ENCODE measurements around the gene XRN1. TPM values are rescaled to one million over a fixed set of nuclear protein-coding genes. Genes with fewer than 3 reads are reported as not detected.

The XRN1 gene, protein sequence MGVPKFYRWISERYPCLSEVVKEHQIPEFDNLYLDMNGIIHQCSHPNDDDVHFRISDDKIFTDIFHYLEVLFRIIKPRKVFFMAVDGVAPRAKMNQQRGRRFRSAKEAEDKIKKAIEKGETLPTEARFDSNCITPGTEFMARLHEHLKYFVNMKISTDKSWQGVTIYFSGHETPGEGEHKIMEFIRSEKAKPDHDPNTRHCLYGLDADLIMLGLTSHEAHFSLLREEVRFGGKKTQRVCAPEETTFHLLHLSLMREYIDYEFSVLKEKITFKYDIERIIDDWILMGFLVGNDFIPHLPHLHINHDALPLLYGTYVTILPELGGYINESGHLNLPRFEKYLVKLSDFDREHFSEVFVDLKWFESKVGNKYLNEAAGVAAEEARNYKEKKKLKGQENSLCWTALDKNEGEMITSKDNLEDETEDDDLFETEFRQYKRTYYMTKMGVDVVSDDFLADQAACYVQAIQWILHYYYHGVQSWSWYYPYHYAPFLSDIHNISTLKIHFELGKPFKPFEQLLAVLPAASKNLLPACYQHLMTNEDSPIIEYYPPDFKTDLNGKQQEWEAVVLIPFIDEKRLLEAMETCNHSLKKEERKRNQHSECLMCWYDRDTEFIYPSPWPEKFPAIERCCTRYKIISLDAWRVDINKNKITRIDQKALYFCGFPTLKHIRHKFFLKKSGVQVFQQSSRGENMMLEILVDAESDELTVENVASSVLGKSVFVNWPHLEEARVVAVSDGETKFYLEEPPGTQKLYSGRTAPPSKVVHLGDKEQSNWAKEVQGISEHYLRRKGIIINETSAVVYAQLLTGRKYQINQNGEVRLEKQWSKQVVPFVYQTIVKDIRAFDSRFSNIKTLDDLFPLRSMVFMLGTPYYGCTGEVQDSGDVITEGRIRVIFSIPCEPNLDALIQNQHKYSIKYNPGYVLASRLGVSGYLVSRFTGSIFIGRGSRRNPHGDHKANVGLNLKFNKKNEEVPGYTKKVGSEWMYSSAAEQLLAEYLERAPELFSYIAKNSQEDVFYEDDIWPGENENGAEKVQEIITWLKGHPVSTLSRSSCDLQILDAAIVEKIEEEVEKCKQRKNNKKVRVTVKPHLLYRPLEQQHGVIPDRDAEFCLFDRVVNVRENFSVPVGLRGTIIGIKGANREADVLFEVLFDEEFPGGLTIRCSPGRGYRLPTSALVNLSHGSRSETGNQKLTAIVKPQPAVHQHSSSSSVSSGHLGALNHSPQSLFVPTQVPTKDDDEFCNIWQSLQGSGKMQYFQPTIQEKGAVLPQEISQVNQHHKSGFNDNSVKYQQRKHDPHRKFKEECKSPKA (N-terminal part only)
- total RNA-seq (10 to 100 TPM; 17.2 to 27.5 (median 24.5) TPM), polyA plus RNA-seq (4.6 TPM)
- long read RNA-seq, donor 1, full-length matches to known transcripts = 1 of 8 reads
- long read RNA-seq, donor 1, partial matches to known transcripts = 2 of 8 reads
- long read RNA-seq, donor 1, other reads (novel, unspliced or antisense) = 5 of 8 reads
- long read RNA-seq, donor 2, partial matches to known transcripts = 3 of 3 reads
- long read RNA-seq, donor 2, other reads (novel, unspliced or antisense) = 0 of 3 reads
- long read RNA-seq, donor 3, partial matches to known transcripts = 32 of 41 reads
- long read RNA-seq, donor 3, other reads (novel, unspliced or antisense) = 8 of 41 reads
- long read RNA-seq, donor 4, partial matches to known transcripts = 1 of 2 reads
- long read RNA-seq, donor 4, other reads (novel, unspliced or antisense) = 1 of 2 reads

DNA sequence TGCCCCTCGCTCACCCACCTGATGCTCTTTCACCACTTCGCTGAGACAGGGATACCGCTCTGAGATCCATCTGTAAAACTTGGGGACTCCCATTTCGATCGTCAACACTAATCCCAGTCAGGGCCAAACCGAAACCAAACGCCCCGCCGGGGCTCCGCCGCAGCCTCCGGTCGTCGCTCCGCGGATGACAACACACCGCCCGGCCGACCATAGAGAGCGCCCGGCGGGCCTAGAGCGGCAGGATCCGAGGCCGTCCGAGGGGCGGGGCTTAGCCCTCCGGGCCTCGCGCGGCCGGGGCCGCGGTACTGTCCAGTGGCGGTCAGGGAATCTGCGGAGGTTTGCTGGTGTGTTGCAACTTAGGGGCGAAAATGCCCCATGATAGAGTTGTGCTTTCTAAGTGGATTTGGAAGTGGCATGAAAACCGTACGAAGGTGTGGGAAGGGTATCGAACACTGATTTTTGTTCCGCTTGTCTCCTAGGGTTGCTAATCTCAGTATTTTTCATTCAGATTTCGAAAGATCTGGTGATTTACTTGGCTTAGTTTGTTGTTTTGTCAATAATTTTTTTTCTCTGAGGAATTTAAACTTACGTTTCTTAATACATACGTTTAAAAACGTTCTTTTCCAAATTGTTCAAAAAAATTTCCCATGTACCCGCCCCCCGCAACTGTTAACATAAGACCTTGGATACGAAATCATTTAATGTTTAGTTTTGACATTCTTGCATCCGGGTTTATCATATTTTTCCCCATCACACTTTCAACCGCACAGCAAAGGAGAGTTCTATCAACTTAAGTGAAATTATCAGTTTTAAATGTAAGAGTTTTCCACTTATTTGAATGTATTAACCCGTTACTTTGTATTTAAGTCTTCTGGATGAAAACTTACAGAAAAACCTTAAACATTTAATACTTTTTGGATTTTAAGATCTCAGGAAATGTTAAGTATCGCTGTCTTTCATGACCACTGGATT is at the start of gene XRN1:
Gene XRN1, minus strand, starts transcription at position 186 of the 972 bp plus-strand sequence. Its CDS starts 93 bp downstream, at position 93.
- intact Hi-C loops (cut with DNase I) = no loop called here

DNA sequence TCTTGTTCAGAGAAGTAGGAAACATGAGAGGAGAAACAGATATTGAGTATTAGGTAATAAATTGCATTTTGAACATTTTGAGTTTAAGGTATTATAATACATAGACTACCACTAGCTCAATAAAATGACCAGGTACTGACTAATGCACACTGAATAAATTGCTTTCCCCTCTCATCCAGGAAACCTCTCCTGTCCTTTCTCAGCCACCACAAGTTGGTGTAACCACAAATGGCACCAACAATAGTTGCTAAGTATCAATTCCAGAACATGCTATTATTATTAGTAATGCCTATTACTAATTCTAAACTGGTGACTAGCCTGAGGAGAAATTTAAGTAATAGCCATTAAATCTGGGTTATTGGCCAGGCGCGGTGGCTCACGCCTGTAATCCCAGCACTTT is 47.3 kb upstream of the XRN1 start:
- no peak overlapping the region for H3K27ac ChIP-seq (ENCODE audit: low read length)
- H3K4me3 ChIP-seq (ENCODE audit: low read length) = no peak overlapping the region
- no peak for ATAC-seq
- 96% methylated on average over 3 of the region's 3 CpGs for WGBS
- no peaks in the 10 kb centered on the region for H3K9me3 ChIP-seq (ENCODE audit: control insufficient read depth, low read length)
- DNase-seq = no peak
- no peaks in the 10 kb centered on the region for H3K27me3 ChIP-seq (ENCODE audit: control insufficient read depth, insufficient read depth)
- no peaks in the 10 kb centered on the region for H3K4me1 ChIP-seq (ENCODE audit: control insufficient read depth, insufficient read depth, low read length)
- intact Hi-C loops (cut with DNase I) = no loop called here

More for the DNA sequence above, at the start of gene XRN1:
- Histone ChIP-seq H3K4me3 (ENCODE audit: low read length) (peak within 1 kb of the TSS; percentile 91), H3K27me3 (ENCODE audit: control insufficient read depth, insufficient read depth) (no peaks in the 10 kb centered on the region), H3K27ac (ENCODE audit: low read length) (peak within 1 kb of the TSS; percentile 76), H3K9me3 (ENCODE audit: control insufficient read depth, low read length) (no peaks in the 10 kb centered on the region), H3K4me1 (ENCODE audit: control insufficient read depth, insufficient read depth, low read length) (peaks cover 3% of the 10 kb centered on the region)
- 5% methylated on average over 52 of the region's 52 CpGs for WGBS
- ATAC-seq (peak; percentile 100), DNase-seq (peak; percentile 97 to 99 (median 99))

DNA sequence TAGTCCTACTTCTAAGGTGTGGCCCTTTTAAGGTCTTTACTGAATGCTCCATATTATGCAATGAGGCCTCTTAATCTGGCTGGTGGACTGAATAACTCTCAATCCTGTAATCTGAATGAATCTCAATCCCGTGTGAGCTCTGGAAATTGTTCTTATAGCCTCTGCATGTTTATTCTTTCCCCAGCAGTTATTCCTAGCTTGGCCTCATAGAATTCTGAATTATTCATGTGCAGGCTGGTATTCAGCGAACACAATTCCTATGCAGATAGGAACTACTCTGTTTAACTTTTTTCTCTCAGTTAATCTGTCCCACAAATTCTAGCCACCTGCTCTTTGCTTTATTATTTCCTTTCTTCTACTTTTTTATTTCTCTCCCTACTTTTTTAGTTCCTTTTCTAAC is 44.3 kb upstream of the XRN1 start:
- no peak overlapping the region for H3K4me3 ChIP-seq (ENCODE audit: low read length)
- no peaks in the 10 kb centered on the region for H3K9me3 ChIP-seq (ENCODE audit: control insufficient read depth, low read length)
- H3K4me1 ChIP-seq (ENCODE audit: control insufficient read depth, insufficient read depth, low read length) = no peaks in the 10 kb centered on the region
- 96% methylated on average over 2 of the region's 2 CpGs for WGBS
- intact Hi-C loops (cut with DNase I) = no loop called here
- no peak for DNase-seq
- H3K27me3 ChIP-seq (ENCODE audit: control insufficient read depth, insufficient read depth) = no peaks in the 10 kb centered on the region
- ATAC-seq = no peak
- no peak overlapping the region for H3K27ac ChIP-seq (ENCODE audit: low read length)

DNA sequence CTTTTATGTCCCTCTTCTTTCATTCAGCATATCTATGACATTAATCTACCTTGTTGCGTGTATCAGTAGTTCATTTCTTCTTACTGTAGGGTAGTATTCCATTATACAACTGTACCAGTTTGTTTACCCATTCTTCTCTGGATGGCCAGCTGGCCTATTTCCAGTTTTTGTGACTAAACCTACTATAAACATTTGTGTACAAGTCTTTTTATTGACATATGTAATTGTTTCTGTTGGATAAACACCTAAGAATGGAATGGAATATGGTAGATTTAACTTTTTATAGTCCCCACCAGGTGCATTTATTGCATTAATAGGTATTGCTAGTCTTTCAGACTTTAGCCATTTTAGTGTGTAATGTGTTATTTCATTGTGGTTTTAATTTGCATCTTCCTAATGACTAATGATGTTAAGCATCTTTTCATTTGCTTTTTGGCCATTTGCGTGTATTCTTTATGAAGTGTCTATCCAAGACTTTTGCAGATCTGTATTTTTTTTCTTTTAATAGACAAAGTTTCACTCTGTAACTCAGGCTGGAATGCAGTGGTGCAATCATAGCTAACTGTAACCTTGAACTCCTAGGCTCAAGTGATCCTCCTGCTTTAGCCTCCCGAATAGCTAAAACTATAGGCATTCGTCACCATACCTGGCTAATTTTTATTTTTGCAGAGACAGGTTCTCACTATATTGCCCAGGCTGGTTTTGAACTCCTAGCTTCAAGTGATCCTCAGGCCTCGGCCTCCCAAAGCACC is 41.9 kb upstream of the XRN1 start:
- no peaks in the 10 kb centered on the region for H3K9me3 ChIP-seq (ENCODE audit: control insufficient read depth, low read length)
- DNase-seq = no peak
- H3K4me3 ChIP-seq (ENCODE audit: low read length) = no peak overlapping the region
- H3K27ac ChIP-seq (ENCODE audit: low read length) = no peak overlapping the region
- no peaks in the 10 kb centered on the region for H3K4me1 ChIP-seq (ENCODE audit: control insufficient read depth, insufficient read depth, low read length)
- WGBS = 99% methylated on average over 5 of the region's 5 CpGs
- H3K27me3 ChIP-seq (ENCODE audit: control insufficient read depth, insufficient read depth) = no peaks in the 10 kb centered on the region
- intact Hi-C loops (cut with DNase I) = no loop called here
- no peak for ATAC-seq

DNA sequence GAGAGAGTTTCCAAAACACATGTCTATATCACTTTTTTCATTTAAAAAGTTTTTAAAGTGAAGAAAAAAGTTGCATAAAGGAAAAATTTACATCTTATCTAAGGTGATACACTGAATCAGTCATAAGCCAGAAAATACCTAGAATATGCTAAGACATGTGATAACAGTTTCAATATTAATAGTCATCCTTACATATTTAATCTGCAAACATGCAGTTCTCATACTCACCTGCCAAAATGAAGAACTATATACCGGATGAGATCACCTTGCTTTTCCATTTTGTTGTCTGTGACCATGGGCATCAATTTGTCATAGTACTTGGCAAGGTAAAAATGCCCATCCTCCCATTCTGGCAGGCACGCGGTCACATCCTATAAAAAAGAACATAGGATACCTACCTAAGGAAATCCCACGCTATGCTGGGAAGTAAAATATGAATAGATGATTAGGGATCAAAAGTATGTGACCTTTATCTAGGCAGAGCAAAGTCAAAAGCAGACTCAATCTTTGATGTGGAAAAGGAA is 37.1 kb upstream of the XRN1 start:
- no peaks in the 10 kb centered on the region for H3K27me3 ChIP-seq (ENCODE audit: control insufficient read depth, insufficient read depth)
- no peak overlapping the region for H3K4me3 ChIP-seq (ENCODE audit: low read length)
- DNase-seq (no peak), ATAC-seq (no peak)
- no peaks in the 10 kb centered on the region for H3K9me3 ChIP-seq (ENCODE audit: control insufficient read depth, low read length)
- no peaks in the 10 kb centered on the region for H3K4me1 ChIP-seq (ENCODE audit: control insufficient read depth, insufficient read depth, low read length)
- intact Hi-C loops (cut with DNase I) = no loop called here
- no peak overlapping the region for H3K27ac ChIP-seq (ENCODE audit: low read length)
- WGBS = over 99% methylated on average over 4 of the region's 4 CpGs

DNA sequence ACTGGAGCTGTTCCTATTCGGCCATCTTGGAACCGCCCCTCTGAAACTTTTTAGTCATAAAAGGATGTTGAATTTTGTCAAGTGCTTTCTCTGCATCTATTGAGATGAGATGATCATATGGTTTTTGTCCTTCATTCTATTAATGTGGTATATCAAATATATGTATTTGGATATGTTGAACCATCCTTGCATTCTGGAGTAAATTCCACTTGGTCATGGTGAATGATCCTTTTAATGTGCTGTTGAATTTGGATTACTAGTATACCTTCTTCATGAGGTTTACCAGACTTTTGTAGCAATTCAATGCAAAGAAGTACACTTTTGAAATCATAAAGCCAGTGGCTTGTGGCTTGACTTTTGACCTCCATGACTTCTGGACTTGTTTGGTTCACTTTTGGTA is 33.4 kb upstream of the XRN1 start:
- intact Hi-C loops (cut with DNase I) = no loop called here
- 98% methylated on average over 2 of the region's 2 CpGs for WGBS
- no peak for ATAC-seq

DNA sequence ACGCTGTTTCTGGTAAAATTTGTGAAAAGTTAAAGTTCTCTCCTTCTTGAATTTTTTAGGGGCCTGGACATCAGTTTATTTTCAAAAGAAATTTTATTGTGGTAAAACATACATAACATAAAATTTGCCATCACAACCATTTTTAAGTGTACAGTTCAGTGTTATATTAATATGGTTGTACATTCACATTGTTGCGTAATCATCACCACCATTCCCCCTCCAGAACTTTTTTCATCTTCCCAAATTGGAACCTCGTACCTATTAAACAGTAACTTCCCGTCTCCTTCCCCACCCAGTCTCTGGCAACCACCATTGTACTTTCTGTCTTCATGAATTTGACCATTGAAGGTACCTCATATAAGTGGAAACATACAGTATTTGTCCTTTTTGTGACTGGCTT is 23.0 kb upstream of the XRN1 start:
- ATAC-seq = no peak
- no peaks in the 10 kb centered on the region for H3K27me3 ChIP-seq (ENCODE audit: control insufficient read depth, insufficient read depth)
- intact Hi-C loops (cut with DNase I) = no loop called here
- WGBS = 95% methylated on average over 4 of the region's 4 CpGs
- no peak overlapping the region for H3K4me3 ChIP-seq (ENCODE audit: low read length)
- no peaks in the 10 kb centered on the region for H3K4me1 ChIP-seq (ENCODE audit: control insufficient read depth, insufficient read depth, low read length)
- no peaks in the 10 kb centered on the region for H3K9me3 ChIP-seq (ENCODE audit: control insufficient read depth, low read length)
- DNase-seq = no peak
- no peak overlapping the region for H3K27ac ChIP-seq (ENCODE audit: low read length)

More for the DNA sequence above, 33.4 kb upstream of the XRN1 start:
- Histone ChIP-seq H3K9me3 (ENCODE audit: control insufficient read depth, low read length) (no peaks in the 10 kb centered on the region), H3K4me3 (ENCODE audit: low read length) (no peak overlapping the region), H3K4me1 (ENCODE audit: control insufficient read depth, insufficient read depth, low read length) (no peaks in the 10 kb centered on the region), H3K27me3 (ENCODE audit: control insufficient read depth, insufficient read depth) (no peaks in the 10 kb centered on the region), H3K27ac (ENCODE audit: low read length) (no peak overlapping the region)
- no peak for DNase-seq

DNA sequence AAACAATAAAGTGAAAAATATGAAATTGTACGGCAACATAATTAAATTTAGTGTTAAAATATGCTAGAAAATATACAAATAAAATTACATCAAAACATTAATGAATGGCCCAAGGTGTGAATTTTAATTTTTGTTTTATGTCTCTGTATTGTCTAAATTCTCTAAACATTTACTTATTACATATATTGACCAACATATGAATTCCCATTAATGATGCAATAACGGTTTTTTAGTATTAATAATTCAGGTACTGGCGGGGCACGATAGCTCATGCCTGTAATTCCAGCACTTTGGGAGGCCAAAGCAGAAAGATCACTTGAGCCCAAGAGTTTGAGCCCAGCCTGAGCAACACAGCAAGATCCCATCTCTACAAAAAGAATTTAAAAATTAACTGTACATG is 20.6 kb upstream of the XRN1 start:
- Histone ChIP-seq H3K27me3 (ENCODE audit: control insufficient read depth, insufficient read depth) (no peaks in the 10 kb centered on the region), H3K27ac (ENCODE audit: low read length) (no peak overlapping the region), H3K4me3 (ENCODE audit: low read length) (no peak overlapping the region), H3K4me1 (ENCODE audit: control insufficient read depth, insufficient read depth, low read length) (no peaks in the 10 kb centered on the region), H3K9me3 (ENCODE audit: control insufficient read depth, low read length) (no peaks in the 10 kb centered on the region)
- WGBS = 98% methylated on average over 4 of the region's 4 CpGs
- intact Hi-C loops (cut with DNase I) = no loop called here
- DNase-seq = no peak
- no peak for ATAC-seq

DNA sequence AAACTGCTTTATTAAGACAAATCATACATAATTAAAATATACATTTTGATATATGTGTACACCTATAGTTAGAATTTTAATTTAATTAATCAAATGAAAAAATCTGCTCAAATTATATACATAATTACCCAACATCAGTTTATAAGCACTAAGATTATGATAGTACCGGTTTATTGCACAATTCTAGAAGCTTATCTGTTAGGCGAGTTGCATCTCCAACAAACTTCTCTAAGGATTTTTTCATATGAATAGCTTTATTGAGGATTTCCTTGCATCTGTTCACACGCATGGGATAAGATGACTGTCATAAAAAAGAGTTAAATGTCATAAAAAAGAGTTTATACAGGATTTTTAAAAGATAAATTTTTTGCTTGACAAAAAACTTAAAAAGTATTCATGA is 19.9 kb upstream of the XRN1 start:
- H3K4me3 ChIP-seq (ENCODE audit: low read length) = no peak overlapping the region
- H3K27ac ChIP-seq (ENCODE audit: low read length) = no peak overlapping the region
- intact Hi-C loops (cut with DNase I) = no loop called here
- no peaks in the 10 kb centered on the region for H3K9me3 ChIP-seq (ENCODE audit: control insufficient read depth, low read length)
- ATAC-seq = no peak
- 91% methylated on average over 3 of the region's 3 CpGs for WGBS
- no peaks in the 10 kb centered on the region for H3K27me3 ChIP-seq (ENCODE audit: control insufficient read depth, insufficient read depth)
- DNase-seq = no peak
- H3K4me1 ChIP-seq (ENCODE audit: control insufficient read depth, insufficient read depth, low read length) = no peaks in the 10 kb centered on the region
